ENCODE results near the gene UBL3. TPM values are rescaled to one million over a fixed set of nuclear protein-coding genes. Genes with fewer than 3 reads are reported as not detected.

UBL3 gene
- total RNA-seq, 1 experiment from 2014 or later: 12.0 TPM

DNA sequence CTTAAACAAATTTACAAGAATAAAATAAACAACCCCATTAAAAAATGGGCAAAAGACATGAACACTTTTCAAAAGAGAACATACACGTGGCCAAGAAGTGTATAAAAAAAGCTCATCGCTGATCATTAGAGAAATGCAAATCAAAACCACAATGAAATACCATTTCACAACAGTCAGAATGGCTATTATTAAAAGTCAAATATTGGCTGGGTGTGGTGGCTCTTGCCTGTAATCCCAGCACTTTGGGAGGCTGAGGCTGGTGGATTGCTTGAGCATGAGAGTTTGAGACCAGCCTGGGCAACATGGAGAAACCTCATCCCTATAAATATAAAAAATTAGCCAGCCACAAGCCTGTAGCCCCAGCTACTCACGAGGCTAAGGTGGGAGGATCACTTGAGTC is 89.9 kb downstream of the UBL3 start:
- no TSS peak for BruUV-seq (replicated peaks)
- no peak overlapping the region for H3K4me3 ChIP-seq (ENCODE audit: low read depth, low read length, poor library complexity, severe bottlenecking)

DNA sequence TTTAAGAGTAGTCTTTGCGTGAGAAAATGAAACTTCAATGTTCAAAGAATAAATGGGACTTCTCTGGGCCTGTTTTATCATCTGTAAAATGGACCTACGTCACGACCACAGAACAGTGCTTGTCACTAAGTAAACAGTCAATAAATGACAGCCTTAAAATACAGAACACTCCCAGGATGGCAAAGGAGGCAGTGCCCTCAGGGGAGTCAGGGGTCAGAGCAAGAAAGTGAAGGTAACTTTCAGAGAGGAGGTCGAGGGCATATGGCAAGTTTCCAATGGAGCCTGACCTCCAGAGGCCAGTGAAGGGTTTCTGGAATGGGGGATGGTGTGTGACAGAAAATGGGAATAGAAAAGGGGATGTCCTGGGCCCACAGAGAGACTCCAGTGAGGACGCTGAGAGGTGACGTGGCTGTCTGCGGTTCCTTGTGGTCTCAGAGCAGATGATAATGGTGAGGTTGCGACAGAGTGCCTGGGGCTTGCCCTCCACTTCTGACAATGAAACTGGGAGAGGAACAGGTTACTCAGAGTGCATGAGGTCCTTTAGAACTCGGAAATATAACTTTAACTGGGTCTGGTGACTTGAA is 91.8 kb downstream of the UBL3 start:
- BruUV-seq (replicated peaks): no TSS peak
- no peak overlapping the region for H3K4me3 ChIP-seq (ENCODE audit: low read depth, low read length, poor library complexity, severe bottlenecking)
- no peaks in the 10 kb centered on the region for H3K27me3 ChIP-seq (replicated peaks; ENCODE audit: insufficient read depth, low read depth, low read length, poor library complexity)
- no peaks in the 10 kb centered on the region for H3K36me3 ChIP-seq (ENCODE audit: insufficient read depth, low read length, poor library complexity, severe bottlenecking)
- TF ChIP-seq, protein P1, sequence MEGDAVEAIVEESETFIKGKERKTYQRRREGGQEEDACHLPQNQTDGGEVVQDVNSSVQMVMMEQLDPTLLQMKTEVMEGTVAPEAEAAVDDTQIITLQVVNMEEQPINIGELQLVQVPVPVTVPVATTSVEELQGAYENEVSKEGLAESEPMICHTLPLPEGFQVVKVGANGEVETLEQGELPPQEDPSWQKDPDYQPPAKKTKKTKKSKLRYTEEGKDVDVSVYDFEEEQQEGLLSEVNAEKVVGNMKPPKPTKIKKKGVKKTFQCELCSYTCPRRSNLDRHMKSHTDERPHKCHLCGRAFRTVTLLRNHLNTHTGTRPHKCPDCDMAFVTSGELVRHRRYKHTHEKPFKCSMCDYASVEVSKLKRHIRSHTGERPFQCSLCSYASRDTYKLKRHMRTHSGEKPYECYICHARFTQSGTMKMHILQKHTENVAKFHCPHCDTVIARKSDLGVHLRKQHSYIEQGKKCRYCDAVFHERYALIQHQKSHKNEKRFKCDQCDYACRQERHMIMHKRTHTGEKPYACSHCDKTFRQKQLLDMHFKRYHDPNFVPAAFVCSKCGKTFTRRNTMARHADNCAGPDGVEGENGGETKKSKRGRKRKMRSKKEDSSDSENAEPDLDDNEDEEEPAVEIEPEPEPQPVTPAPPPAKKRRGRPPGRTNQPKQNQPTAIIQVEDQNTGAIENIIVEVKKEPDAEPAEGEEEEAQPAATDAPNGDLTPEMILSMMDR (conservative IDR thresholded peaks at IDR 0.05; ENCODE audit: low read depth, low read length): no peak
- TF ChIP-seq EZH2 (IDR thresholded peaks at IDR 0.05; ENCODE audit: borderline replicate concordance, low read depth, low read length, poor library complexity, severe bottlenecking): no peak
- H3K4me1 ChIP-seq (ENCODE audit: insufficient read depth, low read length, poor library complexity, severe bottlenecking): peaks cover 8% of the 10 kb centered on the region
- no peaks in the 10 kb centered on the region for H3K9me3 ChIP-seq (ENCODE audit: low read depth, low read length, poor library complexity, severe bottlenecking)
- POLR2A ChIA-PET (ENCODE audit: low non-redundant PET): no interaction called here
- intact Hi-C loops (cut with micrococcal nuclease; ENCODE audit: unreplicated experiment): no loop called here
- CTCF ChIA-PET: no interaction called here
- H3K27ac ChIP-seq (ENCODE audit: low read depth, low read length, poor library complexity, severe bottlenecking): no peak overlapping the region
- no peak for DNase-seq (ENCODE audit: low spot score)

More for the DNA sequence above, 89.9 kb downstream of the UBL3 start:
- no peak for DNase-seq (ENCODE audit: low spot score)
- Histone ChIP-seq H3K4me1 (ENCODE audit: insufficient read depth, low read length, poor library complexity, severe bottlenecking) (no peaks in the 10 kb centered on the region), H3K9me3 (ENCODE audit: low read depth, low read length, poor library complexity, severe bottlenecking) (no peaks in the 10 kb centered on the region), H3K27me3 (replicated peaks; ENCODE audit: insufficient read depth, low read depth, low read length, poor library complexity) (no peaks in the 10 kb centered on the region), H3K27ac (ENCODE audit: low read depth, low read length, poor library complexity, severe bottlenecking) (no peak overlapping the region), H3K36me3 (ENCODE audit: insufficient read depth, low read length, poor library complexity, severe bottlenecking) (no peaks in the 10 kb centered on the region)
- intact Hi-C loops (cut with micrococcal nuclease; ENCODE audit: unreplicated experiment): no loop called here
- CTCF ChIA-PET: no interaction called here
- TF ChIP-seq EZH2 (IDR thresholded peaks at IDR 0.05; ENCODE audit: borderline replicate concordance, low read depth, low read length, poor library complexity, severe bottlenecking): no peak
- TF ChIP-seq, protein P1 (conservative IDR thresholded peaks at IDR 0.05; ENCODE audit: low read depth, low read length): no peak
- POLR2A ChIA-PET (ENCODE audit: low non-redundant PET): no interaction called here

DNA sequence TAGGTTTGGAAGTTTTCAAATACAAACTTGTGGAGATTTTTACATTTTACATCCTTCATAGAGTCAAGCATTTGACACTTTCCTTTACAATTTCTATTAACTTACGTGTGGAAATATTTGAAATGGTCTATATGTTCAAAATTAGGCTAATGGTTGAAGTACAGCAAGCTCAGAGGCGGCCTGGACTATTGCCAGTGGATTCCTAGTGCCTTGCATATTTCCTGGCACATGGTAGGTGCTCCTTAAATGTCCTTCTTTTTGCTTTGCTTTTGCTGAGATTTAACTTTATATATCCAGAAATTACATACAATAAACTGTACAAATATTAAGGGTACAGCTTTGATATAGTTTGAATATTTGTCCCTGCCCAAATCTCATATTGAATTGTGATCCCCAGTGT is 93.9 kb downstream of the UBL3 start:
- no peak overlapping the region for H3K27ac ChIP-seq (ENCODE audit: low read depth, low read length, poor library complexity, severe bottlenecking)
- ChIA-PET CTCF (no interaction called here), POLR2A (ENCODE audit: low non-redundant PET) (no interaction called here)
- peaks cover 8% of the 10 kb centered on the region for H3K4me1 ChIP-seq (ENCODE audit: insufficient read depth, low read length, poor library complexity, severe bottlenecking)
- no peak overlapping the region for H3K4me3 ChIP-seq (ENCODE audit: low read depth, low read length, poor library complexity, severe bottlenecking)
- no peaks in the 10 kb centered on the region for H3K9me3 ChIP-seq (ENCODE audit: low read depth, low read length, poor library complexity, severe bottlenecking)
- BruUV-seq (replicated peaks): no TSS peak
- DNase-seq (ENCODE audit: low spot score): no peak
- H3K27me3 ChIP-seq (replicated peaks; ENCODE audit: insufficient read depth, low read depth, low read length, poor library complexity): no peaks in the 10 kb centered on the region
- intact Hi-C loops (cut with micrococcal nuclease; ENCODE audit: unreplicated experiment): no loop called here
- TF ChIP-seq, protein P1 (conservative IDR thresholded peaks at IDR 0.05; ENCODE audit: low read depth, low read length): no peak
- no peak for TF ChIP-seq EZH2 (IDR thresholded peaks at IDR 0.05; ENCODE audit: borderline replicate concordance, low read depth, low read length, poor library complexity, severe bottlenecking)
- no peaks in the 10 kb centered on the region for H3K36me3 ChIP-seq (ENCODE audit: insufficient read depth, low read length, poor library complexity, severe bottlenecking)

Measured in A673 (cell line).